PC-9 (cell line): Measurements from ENCODE around the gene MASP1. TPM values are rescaled to one million over a fixed set of nuclear protein-coding genes. Genes with fewer than 3 reads are reported as not detected.

Experiments
- BruUV-seq: library from RNA; stranded (reverse); fragments of 400-500 nt; replicated peaks from 2 replicates; lab custom pipeline; 2021; lab: Mats Ljungman, UMichigan
- CTCF ChIA-PET: fragments of 300-600 bp; sonication (Branson Sonifier 250); formaldehyde crosslinking; loops from one replicate; lab custom pipeline; 2022; ENCODE audit warnings: antibody characterized with exemption; lab: Charles Lee
- POLR2A ChIA-PET: fragments of 300-600 bp; sonication (Branson Sonifier 250); formaldehyde crosslinking; loops from one replicate; lab custom pipeline; 2022; ENCODE audit warnings: antibody characterized with exemption; ENCODE audit not compliant: unreplicated experiment; lab: Charles Lee
- DNase-seq, 2 experiments: peaks; one replicate each; pipeline versions ENCODE4 v3.0.0 to v3.0.0-alpha.2; 2015 to 2022; ENCODE audit warnings: mixed read lengths in 1 of 2
- H2AFZ ChIP-seq: fragments of 200-600 bp; sonication (generic); 2 replicates; pipeline ENCODE4 v1.8.1; 2017; ENCODE audit warnings: antibody characterized with exemption
- H3F3A ChIP-seq: fragments of 200-600 bp; sonication (generic); 2 replicates; pipeline ENCODE4 v1.8.1; 2017; ENCODE audit warnings: antibody characterized with exemption, mild to moderate bottlenecking, low read depth; ENCODE audit not compliant: insufficient read depth
- H3K27ac ChIP-seq: fragments of 200-600 bp; sonication (generic); 2 replicates; pipeline ENCODE4 v1.6.1; 2016; ENCODE audit warnings: mixed run types
- H3K27me3 ChIP-seq: fragments of 200-600 bp; sonication (generic); 2 replicates; pipeline ENCODE4 v1.6.1; 2016; ENCODE audit warnings: low read depth, mixed run types; ENCODE audit not compliant: insufficient read depth
- H3K36me3 ChIP-seq: fragments of 200-600 bp; sonication (generic); 2 replicates; pipeline ENCODE4 v1.6.1; 2016; ENCODE audit warnings: low read depth, mixed run types
- H3K4me1 ChIP-seq: fragments of 200-600 bp; sonication (generic); replicated peaks from 2 replicates; pipeline ENCODE4 v1.6.1; 2016; ENCODE audit warnings: mixed run types; ENCODE audit not compliant: insufficient read depth
- H3K4me2 ChIP-seq: fragments of 200-600 bp; sonication (generic); 2 replicates; pipeline ENCODE4 v1.6.1; 2017; ENCODE audit warnings: mixed run types
- H3K4me3 ChIP-seq: fragments of 200-600 bp; sonication (generic); 2 replicates; pipeline ENCODE4 v1.6.1; 2016; ENCODE audit warnings: mixed run types
- H3K79me2 ChIP-seq: fragments of 200-600 bp; sonication (generic); 2 replicates; pipeline ENCODE4 v1.6.1; 2017; ENCODE audit warnings: low read depth, mixed run types
- H3K9me2 ChIP-seq: fragments of 200-600 bp; sonication (generic); 2 replicates; pipeline ENCODE4 v1.8.1; 2017; ENCODE audit warnings: mild to moderate bottlenecking; ENCODE audit not compliant: insufficient read depth
- H3K9me3 ChIP-seq: fragments of 200-600 bp; sonication (generic); 2 replicates; pipeline ENCODE4 v1.8.1; 2016; ENCODE audit warnings: low read depth; ENCODE audit not compliant: insufficient read depth
- H4K20me1 ChIP-seq: fragments of 200-600 bp; sonication (generic); 2 replicates; pipeline ENCODE4 v1.8.1; 2017; ENCODE audit not compliant: insufficient read depth
- CTCF ChIP-seq: fragments of 200-600 bp; sonication (generic); conservative IDR thresholded peaks from 2 replicates; pipeline ENCODE4 v1.6.1; 2017; ENCODE audit warnings: mixed run types, antibody characterized with exemption, mild to moderate bottlenecking, moderate library complexity
- EZH2 ChIP-seq: fragments of 200-600 bp; sonication (generic); IDR thresholded peaks from 2 replicates; pipeline ENCODE4 v1.8.0; 2017; ENCODE audit warnings: antibody characterized with exemption, low read depth
- intact Hi-C: fragments of 100-400 bp; cut with micrococcal nuclease; formaldehyde crosslinking; loops from one replicate; pipeline ENCODE4 v1.10.0; 2022; ENCODE audit not compliant: unreplicated experiment
- total RNA-seq: library from RNA; stranded (reverse); gene quantifications from 2 replicates; pipeline ENCODE4 v1.2.3, GENCODE V29; 2021

MASP1 gene
- total RNA-seq, 1 experiment from 2014 or later: not detected

- TF ChIP-seq CTCF (no peak), EZH2 (no peak)
- H3K4me2 ChIP-seq: no peak overlapping the region
- H3K36me3 ChIP-seq: no peaks in the 10 kb centered on the region
- no peaks in the 10 kb centered on the region for H3K9me2 ChIP-seq
- H3K9me3 ChIP-seq: peaks cover 7% of the 10 kb centered on the region; the same call in 1 of the 2 replicates
- H3K4me3 ChIP-seq: no peak overlapping the region
- peaks cover 19% of the 10 kb centered on the region; the same call in 1 of the 2 replicates for H3K27me3 ChIP-seq
- intact Hi-C loops: no loop called here
- POLR2A ChIA-PET: no interaction called here
- no peaks in the 10 kb centered on the region for H3K79me2 ChIP-seq
- H3F3A ChIP-seq: peaks cover 3% of the 10 kb centered on the region
- H3K4me1 ChIP-seq: peaks cover 5% of the 10 kb centered on the region
- no TSS peak for BruUV-seq
- H4K20me1 ChIP-seq: no peaks in the 10 kb centered on the region
- CTCF ChIA-PET: no interaction called here
- no peak for DNase-seq
- no peak overlapping the region for H2AFZ ChIP-seq
- H3K27ac ChIP-seq: no peak overlapping the region
Observed at GRCh38 chr3:187269486-187269885, 22.1 kb downstream of the MASP1 start.

- peaks cover 7% of the 10 kb centered on the region; the same call in 1 of the 2 replicates for H3K9me3 ChIP-seq
- ChIA-PET CTCF (no interaction called here), POLR2A (interaction anchor here (0.7 kb wide), 1 partner anchor 37 kb away, joined by 5 read pairs; no protein-coding TSS in a partner anchor)
- H2AFZ ChIP-seq: no peak overlapping the region
- H3F3A ChIP-seq: peaks cover 17% of the 10 kb centered on the region
- intact Hi-C loops: no loop called here
- H3K4me3 ChIP-seq: no peak overlapping the region
- H3K27me3 ChIP-seq: peaks cover 13% of the 10 kb centered on the region; the same call in 1 of the 2 replicates
- no peak for DNase-seq
- TF ChIP-seq EZH2 (no peak), CTCF (no peak)
- no peaks in the 10 kb centered on the region for H3K9me2 ChIP-seq
- no peak overlapping the region for H3K4me2 ChIP-seq
- no peaks in the 10 kb centered on the region for H3K79me2 ChIP-seq
- no TSS peak for BruUV-seq
- H3K27ac ChIP-seq: no peak overlapping the region
- no peaks in the 10 kb centered on the region for H3K36me3 ChIP-seq
- peaks cover 18% of the 10 kb centered on the region for H3K4me1 ChIP-seq
- H4K20me1 ChIP-seq: no peaks in the 10 kb centered on the region
Observed at GRCh38 chr3:187267306-187267705, 24.2 kb downstream of the MASP1 start.

- H2AFZ ChIP-seq: no peak overlapping the region
- TF ChIP-seq CTCF (no peak), EZH2 (no peak)
- peaks cover 17% of the 10 kb centered on the region for H3F3A ChIP-seq
- no peak for DNase-seq
- H4K20me1 ChIP-seq: no peaks in the 10 kb centered on the region
- no peaks in the 10 kb centered on the region for H3K9me2 ChIP-seq
- ChIA-PET CTCF (no interaction called here), POLR2A (interaction anchor here (0.7 kb wide), 1 partner anchor 36 kb away, joined by 5 read pairs; no protein-coding TSS in a partner anchor)
- intact Hi-C loops: no loop called here
- BruUV-seq: no TSS peak
- H3K4me2 ChIP-seq: no peak overlapping the region
- no peak overlapping the region for H3K27ac ChIP-seq
- no peak overlapping the region for H3K4me3 ChIP-seq
- H3K79me2 ChIP-seq: no peaks in the 10 kb centered on the region
- peaks cover 7% of the 10 kb centered on the region; the same call in 1 of the 2 replicates for H3K9me3 ChIP-seq
- H3K4me1 ChIP-seq: peaks cover 18% of the 10 kb centered on the region
- no peaks in the 10 kb centered on the region for H3K36me3 ChIP-seq
- H3K27me3 ChIP-seq: peaks cover 7% of the 10 kb centered on the region; the same call in 1 of the 2 replicates
Observed at GRCh38 chr3:187266691-187267090, 24.8 kb downstream of the MASP1 start.
